SU-DHL-6 (cell line): ENCODE measurements around the gene KDM4B.
"Not testable (repeated sequence)": the region's sequence is repeated elsewhere in the genome, so short reads cannot be mapped to it uniquely, and the experiment has no call there.

Experiments
- CTCF ChIP-seq: fragments of 200-600 bp; sonication (generic); IDR thresholded peaks from one replicate; pipeline ENCODE4 v1.5.1; 2017; ENCODE audit warnings: antibody characterized with exemption, mild to moderate bottlenecking, low read length, moderate library complexity; ENCODE audit not compliant: insufficient read depth, poor library complexity, severe bottlenecking
- EZH2phosphoT487 ChIP-seq: fragments of 200-600 bp; sonication (generic), shearing (Covaris generic); conservative IDR thresholded peaks from 2 replicates; pipeline ENCODE4 v1.6.1; 2018; ENCODE audit warnings: mild to moderate bottlenecking, antibody characterized with exemption, low read length, moderate library complexity, mixed read lengths

GRCh38 chr19:4950650-4951049 is 18.3 kb upstream of the KDM4B start:
- not testable (repeated sequence) for TF ChIP-seq CTCF, EZH2phosphoT487
